ENCODE data around the gene ABCA7. TPM values are rescaled to one million over a fixed set of nuclear protein-coding genes. Genes with fewer than 3 reads are reported as not detected.

Gene ABCA7
- total RNA-seq, 2 experiments from 2014 or later, result 114 to 118 TPM

DNA sequence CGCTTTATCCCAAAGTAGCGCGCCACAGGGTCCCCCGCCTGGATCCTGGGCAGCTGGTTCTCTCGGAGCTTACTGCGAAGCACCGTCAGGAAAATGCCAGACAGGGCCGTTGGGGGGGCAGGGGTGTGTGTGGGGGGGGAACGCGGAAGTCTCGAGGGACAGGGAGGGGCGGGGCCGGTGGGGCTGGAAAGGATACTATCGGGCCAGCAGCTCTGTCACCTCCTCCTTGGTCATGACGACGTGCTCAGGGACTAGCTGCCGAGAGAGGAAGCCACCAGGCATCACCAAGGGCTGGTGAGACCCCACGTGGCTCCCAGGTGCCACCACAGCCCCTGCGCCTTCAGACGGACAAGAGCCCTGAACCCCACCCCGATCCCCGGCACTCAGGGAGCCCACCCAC lies 50.0 kb downstream of the ABCA7 start:
- ATAC-seq (ENCODE audit: poor library complexity), result no peak
- peaks cover 62% of the 10 kb centered on the region for H3K36me3 Mint-ChIP-seq (ENCODE audit: low read depth)
- H3K27me3 Mint-ChIP-seq, result no peaks in the 10 kb centered on the region
- DNase-seq, result peak in 2 of 14 experiments; percentile 32 to 72
- Histone ChIP-seq H3K4me1 (ENCODE audit: insufficient read depth, low read length) (peaks cover 77% of the 10 kb centered on the region), H3K4me3 (ENCODE audit: low read length) (no peak overlapping the region), H3K27me3 (ENCODE audit: control insufficient read depth in 1 of 2, insufficient read depth in 2 of 2, low read length in 2 of 2) (no peaks in the 10 kb centered on the region), H3K9me3 (ENCODE audit: control insufficient read depth in 1 of 2, insufficient read depth in 1 of 2, low read length in 2 of 2) (no peaks in the 10 kb centered on the region), H3K27ac (ENCODE audit: low read depth in 1 of 2, low read length in 2 of 2) (no peak overlapping the region), H3K36me3 (ENCODE audit: insufficient read depth, low read length) (peaks cover 75% of the 10 kb centered on the region)
- POLR2A ChIA-PET, result interaction anchor here (0.6 to 19.1 kb wide), 9 partner anchors 13 to 558 kb away, joined by 3 to 1253 read pairs (median 53); partner anchors contain the start of genes ABCA7, ARHGAP45, CDC34 and CNN2
- CTCF ChIA-PET, result interaction anchor here (1.1 to 6.5 kb wide), 2 partner anchors 16 to 25 kb away, joined by 3 to 42 read pairs; no protein-coding TSS in a partner anchor
- peaks cover 30% of the 10 kb centered on the region for H3K4me1 Mint-ChIP-seq (ENCODE audit: low read depth)
- peak overlapping the region; percentile 82 for H3K27ac Mint-ChIP-seq
- intact Hi-C loops (cut with DNase I, micrococcal nuclease), result no loop called here
- H3K9me3 Mint-ChIP-seq, result no peaks in the 10 kb centered on the region
- TF ChIP-seq, protein P1, sequence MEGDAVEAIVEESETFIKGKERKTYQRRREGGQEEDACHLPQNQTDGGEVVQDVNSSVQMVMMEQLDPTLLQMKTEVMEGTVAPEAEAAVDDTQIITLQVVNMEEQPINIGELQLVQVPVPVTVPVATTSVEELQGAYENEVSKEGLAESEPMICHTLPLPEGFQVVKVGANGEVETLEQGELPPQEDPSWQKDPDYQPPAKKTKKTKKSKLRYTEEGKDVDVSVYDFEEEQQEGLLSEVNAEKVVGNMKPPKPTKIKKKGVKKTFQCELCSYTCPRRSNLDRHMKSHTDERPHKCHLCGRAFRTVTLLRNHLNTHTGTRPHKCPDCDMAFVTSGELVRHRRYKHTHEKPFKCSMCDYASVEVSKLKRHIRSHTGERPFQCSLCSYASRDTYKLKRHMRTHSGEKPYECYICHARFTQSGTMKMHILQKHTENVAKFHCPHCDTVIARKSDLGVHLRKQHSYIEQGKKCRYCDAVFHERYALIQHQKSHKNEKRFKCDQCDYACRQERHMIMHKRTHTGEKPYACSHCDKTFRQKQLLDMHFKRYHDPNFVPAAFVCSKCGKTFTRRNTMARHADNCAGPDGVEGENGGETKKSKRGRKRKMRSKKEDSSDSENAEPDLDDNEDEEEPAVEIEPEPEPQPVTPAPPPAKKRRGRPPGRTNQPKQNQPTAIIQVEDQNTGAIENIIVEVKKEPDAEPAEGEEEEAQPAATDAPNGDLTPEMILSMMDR (IDR thresholded peaks at IDR 0.05), result no peak
- H3K4me3 Mint-ChIP-seq, result peak overlapping the region; percentile 30

DNA sequence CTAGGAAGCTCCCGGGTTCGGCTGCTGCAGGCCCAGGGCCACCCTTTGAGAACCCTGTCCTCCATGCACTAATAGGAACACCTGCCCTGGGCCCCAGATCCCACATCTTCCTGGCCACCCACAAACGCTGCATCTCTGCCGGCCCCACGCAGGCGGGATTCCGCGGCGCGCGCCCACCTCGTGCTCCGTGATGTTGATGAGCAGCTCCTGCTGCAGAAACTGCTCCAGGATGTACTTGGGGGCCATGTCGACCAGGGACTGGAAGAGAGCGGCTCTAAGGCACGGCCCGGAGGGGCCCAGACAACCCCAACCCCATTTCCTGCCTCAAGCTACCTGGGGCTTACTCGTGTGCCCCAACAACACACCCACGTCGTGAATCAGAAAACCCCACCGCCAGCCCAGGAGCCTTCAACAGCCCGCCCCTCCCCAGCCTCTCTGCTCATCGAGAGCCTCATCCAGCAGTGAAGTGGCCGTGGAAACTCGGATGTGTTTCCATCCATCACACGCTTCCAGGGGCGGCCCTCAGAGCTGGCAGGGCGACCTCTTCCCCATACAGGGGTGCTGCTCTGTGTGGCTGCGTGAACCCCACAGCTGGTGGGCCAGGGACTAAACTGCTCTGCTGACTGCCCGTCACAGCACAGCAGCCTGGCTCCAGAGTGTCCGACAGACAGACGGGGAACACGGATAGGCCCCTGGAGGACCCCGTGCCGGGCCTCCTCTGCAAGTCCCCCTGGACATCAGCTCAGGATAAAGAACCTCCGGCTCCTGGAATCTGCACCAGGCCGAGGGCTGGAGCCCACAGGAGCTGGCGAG lies 51.0 kb downstream of the ABCA7 start:
- Histone ChIP-seq H3K4me1 (ENCODE audit: insufficient read depth, low read length) (peaks cover 75% of the 10 kb centered on the region), H3K27me3 (ENCODE audit: control insufficient read depth in 1 of 2, insufficient read depth in 2 of 2, low read length in 2 of 2) (no peaks in the 10 kb centered on the region), H3K27ac (ENCODE audit: low read depth in 1 of 2, low read length in 2 of 2) (no peak overlapping the region), H3K4me3 (ENCODE audit: low read length) (no peak overlapping the region), H3K36me3 (ENCODE audit: insufficient read depth, low read length) (peaks cover 65% of the 10 kb centered on the region), H3K9me3 (ENCODE audit: control insufficient read depth in 1 of 2, insufficient read depth in 1 of 2, low read length in 2 of 2) (no peaks in the 10 kb centered on the region)
- CTCF ChIA-PET, result interaction anchor here (0.5 to 1.1 kb wide), 2 partner anchors 11 to 104 kb away, joined by 3 to 5 read pairs; no protein-coding TSS in a partner anchor
- Mint-ChIP-seq H3K4me1 (ENCODE audit: low read depth) (peaks cover 32% of the 10 kb centered on the region), H3K27me3 (no peaks in the 10 kb centered on the region), H3K4me3 (peak overlapping the region; percentile 38), H3K36me3 (ENCODE audit: low read depth) (peaks cover 58% of the 10 kb centered on the region), H3K9me3 (no peaks in the 10 kb centered on the region), H3K27ac (peak overlapping the region; percentile 71)
- DNase-seq (no peak), ATAC-seq (ENCODE audit: poor library complexity) (no peak)
- intact Hi-C loops (cut with DNase I, micrococcal nuclease), result no loop called here
- POLR2A ChIA-PET, result interaction anchor here (0.6 to 19.1 kb wide), 7 partner anchors 9 to 178 kb away, joined by 3 to 1253 read pairs (median 9); partner anchors contain the start of genes ABCA7, ARHGAP45, CIRBP and CNN2
- TF ChIP-seq, protein P1 (IDR thresholded peaks at IDR 0.05), result no peak

DNA sequence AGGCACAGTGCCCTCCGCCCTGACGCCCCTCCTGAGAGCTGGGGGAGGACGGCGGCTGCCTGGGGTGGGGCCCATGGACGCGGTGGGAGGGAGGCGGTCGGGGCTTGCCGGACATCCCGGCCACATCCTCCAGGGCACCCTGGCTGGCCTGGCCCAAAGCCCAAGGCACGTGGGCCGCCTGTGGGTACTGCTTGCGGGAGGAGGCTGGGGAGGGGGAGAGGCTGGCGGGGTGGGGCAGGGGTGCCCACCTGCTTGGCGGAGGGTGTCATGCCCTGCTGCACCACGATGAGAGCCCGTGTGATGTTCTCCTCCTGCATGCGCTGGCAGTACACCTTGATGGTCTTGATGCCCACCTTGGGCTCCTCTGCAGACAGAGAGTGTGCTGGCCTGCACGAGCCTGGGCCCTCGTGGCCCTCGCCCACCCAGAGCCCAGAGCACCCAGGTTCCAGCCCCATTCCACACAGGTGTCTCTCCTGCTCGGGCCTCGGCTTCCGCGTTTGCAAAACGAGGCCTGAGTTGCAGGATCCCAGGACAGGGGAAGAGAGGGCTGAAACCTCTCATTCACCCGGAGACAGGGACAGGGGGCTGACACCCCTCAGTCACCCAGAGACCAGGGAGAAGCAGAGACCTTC lies 51.8 kb downstream of the ABCA7 start:
- no peak for DNase-seq
- no peaks in the 10 kb centered on the region for H3K9me3 ChIP-seq (ENCODE audit: control insufficient read depth in 1 of 2, insufficient read depth in 1 of 2, low read length in 2 of 2)
- TF ChIP-seq, protein P1 (IDR thresholded peaks at IDR 0.05), result no peak
- no peaks in the 10 kb centered on the region for H3K27me3 Mint-ChIP-seq
- H3K36me3 Mint-ChIP-seq (ENCODE audit: low read depth), result peaks cover 58% of the 10 kb centered on the region
- H3K4me1 Mint-ChIP-seq (ENCODE audit: low read depth), result peaks cover 39% of the 10 kb centered on the region
- ChIA-PET CTCF (interaction anchor here (1.1 kb wide), 1 partner anchor 12 kb away, joined by 3 read pairs; no protein-coding TSS in a partner anchor), POLR2A (interaction anchor here (0.6 to 19.1 kb wide), 5 partner anchors 9 to 178 kb away, joined by 3 to 1253 read pairs (median 90); partner anchors contain the start of genes ABCA7, ARHGAP45, CIRBP and CNN2)
- H3K36me3 ChIP-seq (ENCODE audit: insufficient read depth, low read length), result peaks cover 58% of the 10 kb centered on the region
- H3K27ac Mint-ChIP-seq, result no peak overlapping the region
- H3K27me3 ChIP-seq (ENCODE audit: control insufficient read depth in 1 of 2, insufficient read depth in 2 of 2, low read length in 2 of 2), result no peaks in the 10 kb centered on the region
- H3K4me1 ChIP-seq (ENCODE audit: insufficient read depth, low read length), result peaks cover 72% of the 10 kb centered on the region
- no peaks in the 10 kb centered on the region for H3K9me3 Mint-ChIP-seq
- intact Hi-C loops (cut with DNase I, micrococcal nuclease), result no loop called here
- no peak overlapping the region for H3K4me3 ChIP-seq (ENCODE audit: low read length)
- no peak overlapping the region for H3K27ac ChIP-seq (ENCODE audit: low read depth in 1 of 2, low read length in 2 of 2)
- ATAC-seq (ENCODE audit: poor library complexity), result no peak
- no peak overlapping the region for H3K4me3 Mint-ChIP-seq

Measured in CD4-positive, alpha-beta T cell (primary cell).